Adrenal gland (tissue), 12 donors: ENCODE data around the gene TUBB4A. TPM values are rescaled to one million over a fixed set of nuclear protein-coding genes. Genes with fewer than 3 reads are reported as not detected.

Experiments
- DNase-seq, 7 donors: peaks; one replicate each; pipeline ENCODE4 v3.0.0-alpha.2; 2019 to 2020
- H3K27ac ChIP-seq, 5 donors: fragments of 200-600 bp; sonication (generic) in 4 of 5; 1 replicate in 3 of 5; 2 replicates in 2 of 5; pipeline versions ENCODE4 v1.5.1 to v1.8.0; 2016 to 2020; ENCODE audit warnings: mild to moderate bottlenecking in 1 of 5
- H3K27me3 ChIP-seq: fragments of 200-600 bp; 2 replicates; pipeline ENCODE4 v1.8.0; 2021
- H3K36me3 ChIP-seq, 2 donors: fragments of 200-600 bp; replicated peaks in 1 of 2; 1 replicate in 1 of 2; 2 replicates in 1 of 2; pipeline versions ENCODE4 v1.5.1 to v1.8.0; 2018 to 2022
- H3K4me1 ChIP-seq, 2 donors: fragments of 200-600 bp; replicated peaks in 1 of 2; 1 replicate in 1 of 2; 2 replicates in 1 of 2; pipeline versions ENCODE4 v1.5.1 to v1.8.0; 2018 to 2021
- H3K4me3 ChIP-seq, 4 donors: fragments of 200-600 bp; sonication (generic) in 3 of 4; one replicate each; pipeline ENCODE4 v1.5.1; 2016 to 2018
- H3K9me3 ChIP-seq, 3 donors: fragments of 200-600 bp; sonication (generic) in 1 of 3; replicated peaks in 1 of 3; 1 replicate in 2 of 3; 2 replicates in 1 of 3; pipeline versions ENCODE4 v1.5.1 to v1.8.0; 2016 to 2021
- POLR2A ChIP-seq, 2 donors: fragments of 450-650 bp; IDR thresholded peaks; one replicate each; pipeline ENCODE4 v1.6.1; 2017; ENCODE audit warnings: antibody characterized with exemption in 2 of 2, mild to moderate bottlenecking in 2 of 2, moderate library complexity in 1 of 2
- WGBS, 4 donors: extraction: QIAGEN DNeasy Blood & Tissue Kit in 2 of 4; methylation state at CpG; one replicate each; pipeline versions ENCODE4 v1.1.5 to v1.1.7; 2013 to 2017; 5-methylcytosine and 5-hydroxymethylcytosine counted together
- intact Hi-C, 2 donors: fragments of 100-400 bp; cut with DNase I; formaldehyde crosslinking; loops; one replicate each; pipeline versions ENCODE4 v1.14.1 to v1.15.0; 2022 to 2023
- polyA plus RNA-seq, 3 donors: library from polyadenylated mRNA; stranded (reverse); fragments of 200-250 nt in 2 of 3; fragments of 350-450 nt in 1 of 3; fragmentation: Illumina TruSeq in 1 of 3; extraction: RNeasy Lipid Tissue Mini Kit (QIAGEN cat#74804) in 1 of 3; gene quantifications; one replicate each; pipeline ENCODE4 v1.2.3, GENCODE V29; 2013 to 2014
- total RNA-seq, 9 donors: library from RNA; depleted of rRNA in 4 of 9; stranded (reverse); fragments of >200 nt in 4 of 9; fragments of 120-200 nt in 1 of 9; fragmentation: NEBNext Ultra II Directional in 1 of 9; extraction: Animal tissue kit (Norgen Biotek cat#: 25700) in 1 of 9; gene quantifications; one replicate each; pipeline versions ENCODE4 v1.1.0 to v1.2.4, GENCODE V29; 2013 to 2023
- TF ChIP-seq, protein P1 (sequence below), 6 experiments: fragments of 450-650 bp in 4 of 6; fragments of 200-600 bp in 2 of 6; sonication (generic) in 1 of 6; IDR thresholded peaks; 1 replicate in 5 of 6; 2 replicates in 1 of 6; pipeline versions ENCODE4 v1.5.1 to v1.8.0; 2016 to 2021; ENCODE audit warnings: antibody characterized with exemption in 6 of 6, mild to moderate bottlenecking in 2 of 6, moderate library complexity in 1 of 6
- donor health status: healthy with polysubstance abuse.
- donor health status: Bipolar disorder and iron deficiency.
- donor health status: DM: yes; HTN: yes; CAD: no.
- donor health status: DM: no; HTN: no; CAD: no.
- donor health status: DM: no; HTN: no; CAD: no.
- donor health status: DM: yes; HTN: yes; CAD: no.

Gene TUBB4A
- total and polyA plus RNA-seq, 12 donors = 50.4 to 752 (median 138) TPM

DNA sequence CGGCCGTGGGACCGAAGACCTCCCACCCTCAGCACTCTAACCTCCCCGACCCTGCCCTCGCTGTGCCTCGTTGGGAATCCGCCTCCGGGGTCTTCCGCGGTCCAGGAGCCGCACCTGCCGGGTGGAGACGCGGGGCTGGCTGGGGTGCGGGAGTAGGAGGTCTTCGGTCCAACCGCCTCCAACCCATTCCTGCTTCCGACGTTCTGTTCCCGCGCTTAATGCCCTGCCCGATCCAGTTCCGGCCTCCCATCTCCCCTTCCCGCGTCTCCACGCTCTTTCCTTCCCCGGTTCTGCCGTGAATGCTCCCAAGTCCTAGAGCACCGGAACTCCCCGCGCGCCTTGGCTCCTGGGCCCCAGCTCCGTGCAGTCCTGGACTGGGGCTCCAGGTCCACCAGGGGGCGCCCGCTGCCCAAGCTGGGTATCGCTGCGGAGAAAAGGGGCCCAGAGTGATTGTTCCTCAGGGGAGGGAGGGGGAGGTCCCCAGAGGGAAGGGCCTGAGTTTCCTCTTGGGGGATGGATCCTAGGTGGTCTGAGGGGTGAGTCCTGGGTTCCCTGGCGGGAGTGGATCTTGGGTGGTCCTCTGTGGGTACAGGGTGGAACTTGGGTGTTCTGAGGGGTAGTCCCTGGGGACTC, 14.7 kb upstream of the TUBB4A start:
- Histone ChIP-seq H3K4me1 (peaks cover 7 to 12% of the 10 kb centered on the region in 2 donors), H3K4me3 (peak overlapping the region in 2 of 4 donors; percentile 38 to 65), H3K27me3 (no peaks in the 10 kb centered on the region), H3K9me3 (no peaks in the 10 kb centered on the region), H3K27ac (peak overlapping the region; percentile 10 to 93 (median 75)), H3K36me3 (no peaks in the 10 kb centered on the region)
- TF ChIP-seq, protein P1, sequence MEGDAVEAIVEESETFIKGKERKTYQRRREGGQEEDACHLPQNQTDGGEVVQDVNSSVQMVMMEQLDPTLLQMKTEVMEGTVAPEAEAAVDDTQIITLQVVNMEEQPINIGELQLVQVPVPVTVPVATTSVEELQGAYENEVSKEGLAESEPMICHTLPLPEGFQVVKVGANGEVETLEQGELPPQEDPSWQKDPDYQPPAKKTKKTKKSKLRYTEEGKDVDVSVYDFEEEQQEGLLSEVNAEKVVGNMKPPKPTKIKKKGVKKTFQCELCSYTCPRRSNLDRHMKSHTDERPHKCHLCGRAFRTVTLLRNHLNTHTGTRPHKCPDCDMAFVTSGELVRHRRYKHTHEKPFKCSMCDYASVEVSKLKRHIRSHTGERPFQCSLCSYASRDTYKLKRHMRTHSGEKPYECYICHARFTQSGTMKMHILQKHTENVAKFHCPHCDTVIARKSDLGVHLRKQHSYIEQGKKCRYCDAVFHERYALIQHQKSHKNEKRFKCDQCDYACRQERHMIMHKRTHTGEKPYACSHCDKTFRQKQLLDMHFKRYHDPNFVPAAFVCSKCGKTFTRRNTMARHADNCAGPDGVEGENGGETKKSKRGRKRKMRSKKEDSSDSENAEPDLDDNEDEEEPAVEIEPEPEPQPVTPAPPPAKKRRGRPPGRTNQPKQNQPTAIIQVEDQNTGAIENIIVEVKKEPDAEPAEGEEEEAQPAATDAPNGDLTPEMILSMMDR (IDR thresholded peaks at IDR 0.05) = peak; percentile 92 to 97 (median 96)
- TF ChIP-seq POLR2A (IDR thresholded peaks at IDR 0.05) = no peak
- WGBS, 4 donors = 0 to 2% (median 1%) methylated on average over 18 to 38 of the region's 38 CpGs; no CpG with 5 or more reads in 1 of the 4 donors
- peak; percentile 90 to 95 (median 93) for DNase-seq
- intact Hi-C loops = loop anchor here (5.0 kb wide), 2 partner anchors 116 to 346 kb away; no protein-coding TSS in a partner anchor

DNA sequence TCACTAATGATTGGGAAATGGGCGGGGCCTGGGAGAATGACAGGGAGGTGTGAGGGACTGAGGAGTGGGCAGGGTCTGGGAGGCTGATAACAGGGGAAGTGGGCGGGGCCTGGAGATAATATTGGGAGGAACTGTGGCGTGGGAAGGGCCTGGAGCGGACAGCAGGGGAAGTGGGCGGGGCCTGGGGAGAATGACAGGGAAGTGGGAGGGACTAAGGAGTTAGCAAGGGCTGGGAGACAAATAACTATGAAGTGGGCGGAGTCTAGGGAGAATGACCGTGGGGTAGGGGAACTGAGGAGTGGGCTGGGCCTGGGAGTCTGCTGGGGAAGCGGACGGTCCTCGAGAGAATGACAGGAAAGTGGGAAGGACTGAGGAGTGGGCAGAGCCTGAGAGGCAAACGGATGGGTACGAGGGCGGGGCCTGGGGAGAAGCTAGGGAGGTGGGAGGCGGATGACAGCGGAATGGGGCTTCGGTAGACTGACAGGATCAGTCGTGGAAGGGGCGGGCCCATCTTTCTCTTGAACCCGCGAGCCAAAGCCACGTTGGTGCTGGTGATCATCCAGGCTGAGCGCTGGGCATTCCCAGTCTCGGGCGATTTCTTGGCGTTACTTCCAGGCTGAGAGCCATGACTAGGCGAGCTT, 14.0 kb upstream of the TUBB4A start:
- intact Hi-C loops = loop anchor here (5.0 kb wide), 2 partner anchors 116 to 346 kb away; no protein-coding TSS in a partner anchor

DNA sequence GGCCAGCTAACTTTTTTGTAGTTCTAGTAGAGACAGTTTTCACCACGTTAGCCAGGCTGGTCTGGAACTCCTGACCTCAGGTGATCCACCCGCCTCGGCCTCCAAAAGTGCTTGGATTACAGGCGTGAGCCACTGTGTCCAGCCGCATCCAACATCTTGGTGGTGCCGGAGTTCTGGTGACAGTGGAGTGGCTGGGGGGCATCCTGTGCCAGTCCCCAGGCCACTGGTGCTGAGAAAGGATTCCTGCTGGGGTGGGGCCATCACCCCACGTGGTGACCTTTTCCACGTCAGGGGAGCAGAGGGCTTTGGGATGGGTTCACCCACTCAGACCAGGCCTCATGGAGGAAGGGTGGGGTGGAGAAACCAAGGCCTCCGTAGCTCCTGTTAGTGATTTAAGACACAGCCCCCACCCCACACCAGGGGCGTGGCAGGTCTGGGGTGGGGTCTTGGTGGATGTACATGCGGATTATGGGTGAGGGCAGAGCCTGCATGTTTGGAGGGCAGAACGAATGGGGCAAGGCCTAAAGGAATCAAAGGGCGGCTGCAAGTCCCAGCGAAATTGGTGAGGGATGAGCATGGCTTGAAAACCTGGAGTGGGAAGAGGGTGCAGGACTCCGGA, 12.9 kb upstream of the TUBB4A start:
- H3K9me3 ChIP-seq = no peaks in the 10 kb centered on the region
- H3K27me3 ChIP-seq = no peaks in the 10 kb centered on the region
- intact Hi-C loops = loop anchor here (5.0 kb wide), 2 partner anchors 117 to 347 kb away; no protein-coding TSS in a partner anchor
- no peak overlapping the region for H3K4me3 ChIP-seq
- 87 to 92% (median 89%) methylated on average over 9 to 15 of the region's 15 CpGs for WGBS, 4 donors
- no peak overlapping the region for H3K27ac ChIP-seq
- TF ChIP-seq POLR2A (IDR thresholded peaks at IDR 0.05) = no peak
- TF ChIP-seq, protein P1 (IDR thresholded peaks at IDR 0.05) = no peak
- no peaks in the 10 kb centered on the region for H3K36me3 ChIP-seq
- peak in 1 of 7 donors; percentile 30 for DNase-seq
- H3K4me1 ChIP-seq = peaks cover 13 to 24% of the 10 kb centered on the region in 2 donors

More for the DNA sequence above, 14.0 kb upstream of the TUBB4A start:
- DNase-seq = peak; percentile 94 to 99 (median 98)
- WGBS, 4 donors = 1 to 2% (median 2%) methylated on average over 17 to 26 of the region's 26 CpGs
- no peaks in the 10 kb centered on the region for H3K9me3 ChIP-seq
- no peaks in the 10 kb centered on the region for H3K27me3 ChIP-seq
- peak overlapping the region; percentile 10 to 93 (median 75) for H3K27ac ChIP-seq
- H3K4me3 ChIP-seq = peak overlapping the region in 2 of 4 donors; percentile 38 to 65
- peaks cover 7 to 13% of the 10 kb centered on the region in 2 donors for H3K4me1 ChIP-seq
- no peaks in the 10 kb centered on the region for H3K36me3 ChIP-seq
- TF ChIP-seq, protein P1 (IDR thresholded peaks at IDR 0.05) = no peak
- TF ChIP-seq POLR2A (IDR thresholded peaks at IDR 0.05) = peak in 1 of 2 donors; percentile 73

DNA sequence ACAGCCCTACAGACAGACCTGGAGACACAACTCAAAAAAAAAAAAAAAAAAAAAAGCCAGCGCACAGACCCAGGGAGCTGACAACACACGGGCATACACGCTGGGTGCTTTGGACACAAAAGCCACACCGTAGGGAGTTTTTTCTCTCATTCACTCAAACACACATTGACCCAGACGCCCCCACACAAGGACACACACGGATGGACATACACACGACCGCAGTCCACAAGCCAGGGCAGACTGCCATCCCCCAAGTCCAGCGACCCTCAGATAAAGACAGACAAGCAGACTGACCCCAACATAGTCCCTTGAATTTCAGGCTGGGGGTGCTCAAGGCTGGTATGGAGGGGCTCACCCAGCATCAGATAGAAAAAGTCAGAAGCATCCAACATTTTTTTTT, 12.0 kb upstream of the TUBB4A start:
- no peak for DNase-seq
- H3K9me3 ChIP-seq = no peaks in the 10 kb centered on the region
- no peak overlapping the region for H3K4me3 ChIP-seq
- TF ChIP-seq POLR2A (IDR thresholded peaks at IDR 0.05) = no peak
- no peaks in the 10 kb centered on the region for H3K27me3 ChIP-seq
- intact Hi-C loops = no loop called here
- H3K36me3 ChIP-seq = no peaks in the 10 kb centered on the region
- peaks cover 10 to 20% of the 10 kb centered on the region in 2 donors for H3K4me1 ChIP-seq
- WGBS, 4 donors = 67 to 81% (median 77%) methylated on average over 9 of the region's 9 CpGs
- H3K27ac ChIP-seq = no peak overlapping the region
